M059J (cell line): ENCODE measurements around the gene TRIM16. TPM values are rescaled to one million over a fixed set of nuclear protein-coding genes. Genes with fewer than 3 reads are reported as not detected.
"Not testable (repeated sequence)": the region's sequence is repeated elsewhere in the genome, so short reads cannot be mapped to it uniquely, and the experiment has no call there.

Experiments used
- DNase-seq: peaks from one replicate; pipeline ENCODE4 v3.0.0-alpha.2; 2012; ENCODE audit warnings: low read depth
- total RNA-seq: library from RNA; depleted of rRNA; stranded (reverse); fragments of >200 nt; shearing (Covaris generic); gene quantifications from 2 replicates; pipeline ENCODE4 v1.2.3, GENCODE V29; 2014; rRNA removed

Gene TRIM16
- total RNA-seq, 1 experiment from 2014 or later: 39.0 TPM

- not testable (repeated sequence) for DNase-seq
Observed at GRCh38 chr17:15616828-15617227, 67.3 kb downstream of the TRIM16 start.

DNA sequence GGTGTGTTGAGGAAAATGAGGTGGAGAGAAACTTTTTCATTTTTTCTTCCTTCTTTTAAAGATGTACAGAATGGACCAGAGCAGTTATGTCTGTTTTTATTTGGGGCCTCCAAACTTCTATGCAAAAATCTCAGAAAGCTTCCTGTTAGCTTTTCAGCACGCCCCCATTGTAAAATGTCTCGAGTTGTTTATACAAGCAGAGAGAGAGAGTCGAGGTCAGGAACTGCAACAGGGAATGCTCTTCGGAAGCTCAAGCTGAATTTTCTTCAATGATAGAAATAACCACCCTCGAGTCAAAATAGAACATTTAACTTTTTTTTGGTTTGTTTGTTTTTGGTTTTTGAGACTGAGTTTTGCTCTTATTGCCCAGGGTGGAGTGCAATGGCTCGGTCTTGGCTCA, 68.3 kb downstream of the TRIM16 start:
- not testable (repeated sequence) for DNase-seq

DNA sequence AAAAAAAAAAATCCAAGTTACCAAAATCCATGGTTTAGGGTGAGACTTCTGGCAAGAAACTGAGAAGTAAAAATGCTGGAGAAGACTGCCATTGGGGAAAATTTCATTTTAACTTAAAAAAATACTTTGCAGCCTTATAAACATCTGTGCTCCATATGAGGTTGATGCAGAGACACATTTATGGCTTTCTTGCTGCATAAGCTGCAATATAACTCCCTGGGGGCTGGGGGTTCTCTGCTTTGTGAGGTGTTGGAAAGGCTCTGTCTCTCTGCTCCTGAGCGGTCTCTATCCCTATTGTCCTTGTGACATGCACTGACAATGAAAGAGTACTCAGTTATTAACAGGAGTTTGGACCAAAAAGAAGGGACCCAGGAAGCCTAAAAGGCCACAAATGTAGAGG, 71.0 kb downstream of the TRIM16 start:
- not testable (repeated sequence) for DNase-seq

DNA sequence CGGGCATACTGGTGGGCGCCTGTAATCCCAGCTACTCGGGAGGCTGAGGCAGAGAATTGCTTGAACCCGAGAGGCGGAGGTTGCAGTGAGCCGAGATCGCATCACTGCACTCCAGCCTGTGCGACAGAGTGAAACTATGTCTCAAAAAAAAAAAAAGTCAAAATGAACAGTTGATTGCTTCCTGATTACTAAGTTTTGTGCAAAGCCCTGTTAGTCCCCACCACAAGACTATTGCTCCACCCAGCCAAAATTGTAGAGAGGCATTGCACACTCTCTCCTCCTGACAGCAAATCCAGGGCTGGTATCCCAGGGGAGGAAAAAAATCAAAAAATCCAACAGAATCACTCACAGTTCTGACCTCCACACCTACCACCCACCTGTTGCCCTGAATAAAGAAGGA, 91.2 kb downstream of the TRIM16 start:
- not testable (repeated sequence) for DNase-seq

DNA sequence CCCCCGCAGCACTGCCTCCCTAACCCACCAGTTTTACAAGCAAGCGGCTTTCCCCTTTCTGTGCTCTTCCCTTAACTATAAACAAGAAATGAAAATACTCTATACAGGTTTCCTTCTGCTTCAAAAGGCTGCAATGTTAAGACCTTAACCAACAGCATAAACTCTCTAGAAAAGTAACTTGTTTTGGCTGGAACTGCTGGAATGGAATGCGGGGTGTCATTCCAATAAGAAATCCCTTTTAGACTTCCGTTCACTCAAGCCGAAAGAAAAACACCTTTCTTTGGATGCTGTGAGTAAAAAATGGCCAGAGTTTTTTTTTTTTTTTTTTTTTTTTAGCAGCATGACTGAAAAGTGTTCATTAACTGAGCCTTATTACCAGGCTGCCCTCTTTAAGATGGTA, 92.1 kb downstream of the TRIM16 start:
- not testable (repeated sequence) for DNase-seq

DNA sequence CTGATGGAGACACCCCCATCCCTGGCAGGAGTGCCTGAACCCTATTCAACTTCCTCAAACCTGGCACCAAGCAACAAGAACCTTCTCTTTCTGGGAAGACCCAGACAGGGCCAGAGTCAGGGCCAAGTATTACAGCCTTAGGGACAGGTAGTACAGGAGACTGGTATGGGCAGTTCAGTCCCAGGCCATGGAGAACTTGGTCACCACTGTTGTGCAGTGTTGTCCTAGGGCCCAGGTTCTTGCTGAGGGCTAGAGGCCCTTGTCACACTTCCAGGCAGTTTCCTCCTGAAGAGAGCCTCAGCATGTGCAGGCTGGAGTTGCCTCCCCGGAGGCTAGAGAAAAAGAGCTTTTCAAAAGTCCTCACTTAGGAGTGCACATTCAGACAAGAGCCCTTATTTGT, 93.3 kb downstream of the TRIM16 start:
- not testable (repeated sequence) for DNase-seq

DNA sequence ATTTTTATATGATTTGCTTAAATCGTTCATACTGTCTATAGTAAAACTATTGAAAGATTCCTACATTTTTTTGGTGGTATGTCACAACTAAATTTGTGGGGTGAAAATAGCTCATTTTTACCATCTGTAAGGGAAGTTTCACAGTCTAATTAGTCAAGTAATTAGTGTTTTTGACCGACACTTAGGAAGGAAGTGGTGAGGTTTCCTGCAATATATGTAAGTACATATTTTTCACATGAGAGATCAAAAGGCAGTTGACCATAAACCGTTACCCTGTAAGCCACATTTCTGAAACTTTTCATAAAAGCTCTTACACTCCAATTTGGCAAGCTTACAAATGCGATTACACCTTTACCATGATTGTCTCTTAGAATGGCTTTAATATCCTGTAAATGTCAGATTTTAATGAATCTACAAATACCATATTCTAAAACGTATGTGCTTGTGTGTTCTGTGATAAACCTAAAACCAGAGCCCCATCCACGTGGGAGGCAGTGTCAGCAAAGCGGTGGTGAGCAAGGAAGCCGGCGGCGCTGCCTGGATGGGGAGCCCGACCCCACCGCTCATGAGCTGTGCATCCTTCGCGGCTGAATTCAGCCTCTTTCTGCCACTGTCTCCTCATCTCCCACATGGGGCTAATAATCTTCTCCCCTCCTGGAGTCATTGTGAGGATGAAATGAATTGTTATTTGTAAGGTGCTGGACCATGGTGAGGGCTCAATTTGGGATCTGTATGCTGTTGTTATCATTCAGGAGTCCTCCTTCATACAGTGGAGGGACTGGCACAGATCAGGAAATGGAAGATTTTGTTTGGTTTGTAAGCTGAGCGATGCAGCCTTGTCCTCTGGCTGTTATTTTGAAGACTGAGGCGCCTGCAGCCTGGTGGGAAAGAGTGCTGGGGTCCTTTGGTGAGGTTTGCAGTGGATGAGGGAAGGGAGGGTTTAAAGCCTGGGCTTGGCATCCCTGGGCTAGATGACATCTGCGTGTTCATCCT, 94.3 kb downstream of the TRIM16 start:
- DNase-seq: not testable (repeated sequence)

- DNase-seq: not testable (repeated sequence)
Observed at GRCh38 chr17:15588017-15588416, 96.1 kb downstream of the TRIM16 start.

DNA sequence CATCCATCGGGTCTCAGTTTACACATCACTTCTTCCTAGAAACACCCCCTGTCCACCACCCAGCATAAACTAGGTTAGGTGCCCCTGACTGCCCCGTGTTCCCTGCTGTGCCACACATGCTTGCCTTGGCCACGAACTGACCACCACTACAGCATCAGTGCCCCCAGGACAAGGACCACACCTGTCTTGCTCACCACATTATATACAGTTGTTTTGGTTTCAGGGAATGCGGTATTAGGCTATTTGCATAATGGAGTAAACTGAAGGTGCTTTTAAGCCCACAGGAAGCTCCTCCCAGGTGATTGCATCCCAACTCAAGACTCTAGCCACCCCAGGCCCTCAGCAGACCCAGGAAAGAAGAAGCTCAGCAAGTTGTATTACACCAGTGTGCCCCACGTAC, 100.8 kb downstream of the TRIM16 start:
- not testable (repeated sequence) for DNase-seq

DNA sequence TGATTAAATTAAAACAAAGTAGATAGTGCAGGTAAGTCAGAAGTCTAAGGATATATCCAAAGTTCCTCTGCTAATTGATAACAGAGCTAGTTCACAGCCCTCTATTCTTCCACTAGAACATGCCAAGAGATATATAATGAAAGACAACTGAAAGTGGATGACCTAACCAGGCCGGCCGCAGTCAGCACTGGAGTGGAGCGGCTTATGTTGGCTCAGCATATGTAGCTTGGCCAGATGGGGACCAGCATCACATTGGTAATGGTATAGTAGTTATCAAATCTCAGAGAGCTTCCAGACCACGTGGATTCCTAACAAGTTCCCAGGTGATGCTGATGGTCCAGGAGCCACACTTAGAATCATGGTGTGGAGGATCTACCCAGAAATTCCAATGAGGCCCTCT, 102.6 kb downstream of the TRIM16 start:
- DNase-seq: not testable (repeated sequence)

Other genes starting within 250 kb of the TRIM16 start
- gene CDRT4, start 216.7 kb downstream of the TRIM16 start, total RNA-seq: 0.59 TPM in 1 of 2 replicates, not detected in the other
- 12.4 and 13.2 TPM in 2 replicates for gene TVP23C, start 120.8 kb downstream of the TRIM16 start, total RNA-seq
- gene FBXW10B, start 64.6 kb downstream of the TRIM16 start, total RNA-seq: 0.30 TPM in 1 of 2 replicates, not detected in the other
- 25.0 and 28.2 TPM in 2 replicates for gene ZNF286A, start 15.4 kb upstream of the TRIM16 start, total RNA-seq
- gene TBC1D26, start 48.0 kb upstream of the TRIM16 start, total RNA-seq: not detected in 2 replicates